ENCODE results near the gene FAM174C.

GRCh38 chr19:1233115-1233667 lies 42.1 kb upstream of the FAM174C start:
- TF ChIP-seq CTCF (IDR thresholded peaks at IDR 0.05), result no peak
- TF ChIP-seq POLR2A (IDR thresholded peaks at IDR 0.05; ENCODE audit: low read depth), result no peak
